ENCODE measurements around the gene EARS2.
"Not testable (repeated sequence)": the region's sequence is repeated elsewhere in the genome, so short reads cannot be mapped to it uniquely, and the experiment has no call there.

Gene EARS2

GRCh38 chr16:23527961-23528643, 29.0 kb downstream of the EARS2 start:
- DNase-seq (ENCODE audit: low read depth, low spot score): no peak

GRCh38 chr16:23524886-23525285, 32.3 kb downstream of the EARS2 start:
- DNase-seq (ENCODE audit: low read depth, low spot score): no peak

- DNase-seq (ENCODE audit: low read depth, low spot score): no peak
Observed at GRCh38 chr16:23523876-23524385, 33.2 kb downstream of the EARS2 start.

- DNase-seq (ENCODE audit: low read depth, low spot score): no peak
Observed at GRCh38 chr16:23523321-23523720, 33.8 kb downstream of the EARS2 start.

- no peak for DNase-seq (ENCODE audit: low read depth, low spot score)
Observed at GRCh38 chr16:23521965-23522364, 35.2 kb downstream of the EARS2 start.

- no peak for DNase-seq (ENCODE audit: low read depth, low spot score)
Observed at GRCh38 chr16:23521037-23521743, 36.0 kb downstream of the EARS2 start.

- no peak for DNase-seq (ENCODE audit: low read depth, low spot score)
Observed at GRCh38 chr16:23520500-23520899, 36.6 kb downstream of the EARS2 start.

GRCh38 chr16:23519282-23519681, 37.9 kb downstream of the EARS2 start:
- no peak for DNase-seq (ENCODE audit: low read depth, low spot score)

GRCh38 chr16:23518435-23518891, 38.7 kb downstream of the EARS2 start:
- DNase-seq (ENCODE audit: low read depth, low spot score): no peak

- no peak for DNase-seq (ENCODE audit: low read depth, low spot score)
Observed at GRCh38 chr16:23516366-23517137, 40.6 kb downstream of the EARS2 start.

- DNase-seq (ENCODE audit: low read depth, low spot score): no peak
Observed at GRCh38 chr16:23515881-23516280, 41.3 kb downstream of the EARS2 start.

GRCh38 chr16:23514381-23515152, 42.6 kb downstream of the EARS2 start:
- no peak for DNase-seq (ENCODE audit: low read depth, low spot score)

- DNase-seq (ENCODE audit: low read depth, low spot score): no peak
Observed at GRCh38 chr16:23512168-23512695, 44.9 kb downstream of the EARS2 start.

- DNase-seq (ENCODE audit: low read depth, low spot score): no peak
Observed at GRCh38 chr16:23511731-23512130, 45.4 kb downstream of the EARS2 start.

- not testable (repeated sequence) for DNase-seq (ENCODE audit: low read depth, low spot score)
Observed at GRCh38 chr16:23510915-23511270, 46.3 kb downstream of the EARS2 start.

GRCh38 chr16:23510164-23510914, 46.8 kb downstream of the EARS2 start, which contains the start of gene GGA2:
GGA2 (minus strand) TSS chr16:23510494; CDS start chr16:23510411, 83 bp downstream.
- no peak for DNase-seq (ENCODE audit: low read depth, low spot score)

GRCh38 chr16:23509782-23510163, 47.4 kb downstream of the EARS2 start:
- no peak for DNase-seq (ENCODE audit: low read depth, low spot score)

GRCh38 chr16:23509441-23509754, 47.8 kb downstream of the EARS2 start:
- no peak for DNase-seq (ENCODE audit: low read depth, low spot score)

- no peak for DNase-seq (ENCODE audit: low read depth, low spot score)
Observed at GRCh38 chr16:23508589-23509440, 48.3 kb downstream of the EARS2 start.

- DNase-seq (ENCODE audit: low read depth, low spot score): no peak
Observed at GRCh38 chr16:23506606-23506994, 50.5 kb downstream of the EARS2 start.

All from iPS DF 19.7 (cell line).